SJSA1 (cell line): ENCODE measurements around the gene ZNF320. TPM values are rescaled to one million over a fixed set of nuclear protein-coding genes. Genes with fewer than 3 reads are reported as not detected.
A peak's percentile ranks its signal among the peaks of the same experiment; 100 is the strongest.
"Not testable (repeated sequence)": the region's sequence is repeated elsewhere in the genome, so short reads cannot be mapped to it uniquely, and the experiment has no call there.

ENCODE experiments used
- DNase-seq, 2 experiments: peaks; one replicate each; pipeline ENCODE4 v3.0.0-alpha.2; 2015 to 2020; ENCODE audit warnings: low spot score in 2 of 2, low read depth in 1 of 2
- H3K27ac ChIP-seq: fragments of 250-450 bp; sonication (Bioruptor Pico); 2 replicates; pipeline ENCODE4 v1.5.1; 2020; ENCODE audit warnings: mild to moderate bottlenecking, moderate library complexity
- H3K27me3 ChIP-seq: fragments of 250-450 bp; sonication (Bioruptor Pico); replicated peaks from 2 replicates; pipeline ENCODE4 v1.5.1; 2020; ENCODE audit warnings: mild to moderate bottlenecking, moderate library complexity
- H3K36me3 ChIP-seq: fragments of 250-450 bp; sonication (Bioruptor Pico); 2 replicates; pipeline ENCODE4 v1.5.1; 2020; ENCODE audit warnings: mild to moderate bottlenecking
- H3K4me1 ChIP-seq: fragments of 250-450 bp; sonication (Bioruptor Pico); replicated peaks from 2 replicates; pipeline ENCODE4 v1.6.1; 2021; ENCODE audit warnings: mild to moderate bottlenecking
- H3K4me3 ChIP-seq: fragments of 250-450 bp; sonication (Bioruptor Pico); 2 replicates; pipeline ENCODE4 v1.5.1; 2020; ENCODE audit warnings: mild to moderate bottlenecking
- H3K9me3 ChIP-seq: fragments of 250-450 bp; sonication (Bioruptor Pico); replicated peaks from 2 replicates; pipeline ENCODE4 v1.5.1; 2020; ENCODE audit warnings: mild to moderate bottlenecking
- total RNA-seq: library from RNA; depleted of rRNA; stranded (reverse); fragments of >200 nt; shearing (Covaris generic); gene quantifications from 2 replicates; pipeline ENCODE4 v1.2.3, GENCODE V29; 2014; rRNA removed

ZNF320 gene
- 12.3 and 13.3 TPM in 2 replicates for total RNA-seq

GRCh38 chr19:52897138-52897935 is at the start of gene ZNF320:
TSS of gene ZNF320 (minus strand) at chr19:52897635. CDS start at chr19:52890255, 7,380 bp downstream.
- H3K4me3 ChIP-seq: peak within 1 kb of the TSS; percentile 63

GRCh38 chr19:52946322-52947310 is 49.2 kb upstream of the ZNF320 start:
- Histone ChIP-seq H3K9me3 (peaks cover 2% of the 10 kb centered on the region; the same call in 1 of the 2 replicates), H3K4me3 (no peak overlapping the region), H3K4me1 (no peaks in the 10 kb centered on the region), H3K27ac (no peak overlapping the region), H3K27me3 (no peaks in the 10 kb centered on the region), H3K36me3 (peaks cover 25% of the 10 kb centered on the region)
- no peak for DNase-seq

More at GRCh38 chr19:52897138-52897935, at the start of gene ZNF320:
- DNase-seq: peak; percentile 80 to 94
- peak within 1 kb of the TSS; percentile 54 for H3K27ac ChIP-seq
- no peaks in the 10 kb centered on the region for H3K27me3 ChIP-seq
- peaks cover 9% of the 10 kb centered on the region; the same call in 1 of the 2 replicates for H3K4me1 ChIP-seq
- peaks cover 8% of the 10 kb centered on the region; the same call in 1 of the 2 replicates for H3K36me3 ChIP-seq
- H3K9me3 ChIP-seq: 0 out of 2 replicates have a peak, but pooled peaks cover 5% of the 10 kb centered on the region

- no peak overlapping the region for H3K4me3 ChIP-seq
- H3K36me3 ChIP-seq: peaks cover 20% of the 10 kb centered on the region
- peaks cover 2% of the 10 kb centered on the region; the same call in 1 of the 2 replicates for H3K9me3 ChIP-seq
- H3K4me1 ChIP-seq: no peaks in the 10 kb centered on the region
- no peaks in the 10 kb centered on the region for H3K27me3 ChIP-seq
- no peak for DNase-seq
- H3K27ac ChIP-seq: no peak overlapping the region
Measured at GRCh38 chr19:52945652-52946321, 48.4 kb upstream of the ZNF320 start.

GRCh38 chr19:52944703-52945493 is 47.5 kb upstream of the ZNF320 start:
- H3K27me3 ChIP-seq, H3K4me1 ChIP-seq, H3K27ac ChIP-seq, H3K4me3 ChIP-seq, H3K9me3 ChIP-seq, DNase-seq: not testable (repeated sequence)
- H3K36me3 ChIP-seq: peaks cover 11% of the 10 kb centered on the region

DNA sequence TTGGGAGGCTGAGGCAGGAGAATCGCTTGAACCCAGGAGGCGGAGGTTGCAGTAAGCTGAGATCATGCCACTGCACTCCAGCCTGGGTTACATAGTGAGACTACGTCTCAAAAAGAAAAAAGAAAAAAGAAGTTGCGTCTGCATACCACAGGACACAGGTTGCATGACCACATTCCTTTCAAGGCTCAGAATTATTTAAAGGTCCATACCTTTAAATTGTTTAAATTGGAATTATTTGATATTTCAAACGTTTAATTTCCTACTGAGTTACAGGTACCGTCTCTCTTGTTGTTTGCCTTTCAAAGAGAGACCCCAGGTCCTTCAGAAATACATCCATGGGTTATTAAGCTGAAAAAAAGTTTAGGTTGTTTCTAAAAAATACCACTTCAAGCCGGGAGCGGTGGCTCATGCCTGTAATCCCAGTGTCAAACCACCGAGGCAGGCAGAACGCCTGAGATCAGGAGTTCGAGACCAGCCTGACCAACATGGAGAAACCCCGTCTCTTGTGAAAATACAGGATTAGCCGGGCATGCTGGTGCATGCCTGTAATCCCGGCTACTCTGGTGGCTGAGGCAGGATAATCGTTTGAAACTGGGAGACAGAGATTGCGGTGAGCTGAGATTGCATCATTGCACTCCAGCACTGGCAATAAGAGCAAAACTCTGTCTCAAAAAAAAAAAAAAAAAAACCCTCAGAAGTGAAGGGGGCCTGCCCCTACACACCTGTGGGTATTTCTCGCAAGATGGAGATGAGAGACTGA is 46.6 kb upstream of the ZNF320 start:
- Histone ChIP-seq H3K9me3 (peaks cover 2% of the 10 kb centered on the region; the same call in 1 of the 2 replicates), H3K27me3 (no peaks in the 10 kb centered on the region), H3K4me1 (no peaks in the 10 kb centered on the region), H3K36me3 (peaks cover 3% of the 10 kb centered on the region), H3K27ac (no peak overlapping the region), H3K4me3 (no peak overlapping the region)
- no peak for DNase-seq

DNA sequence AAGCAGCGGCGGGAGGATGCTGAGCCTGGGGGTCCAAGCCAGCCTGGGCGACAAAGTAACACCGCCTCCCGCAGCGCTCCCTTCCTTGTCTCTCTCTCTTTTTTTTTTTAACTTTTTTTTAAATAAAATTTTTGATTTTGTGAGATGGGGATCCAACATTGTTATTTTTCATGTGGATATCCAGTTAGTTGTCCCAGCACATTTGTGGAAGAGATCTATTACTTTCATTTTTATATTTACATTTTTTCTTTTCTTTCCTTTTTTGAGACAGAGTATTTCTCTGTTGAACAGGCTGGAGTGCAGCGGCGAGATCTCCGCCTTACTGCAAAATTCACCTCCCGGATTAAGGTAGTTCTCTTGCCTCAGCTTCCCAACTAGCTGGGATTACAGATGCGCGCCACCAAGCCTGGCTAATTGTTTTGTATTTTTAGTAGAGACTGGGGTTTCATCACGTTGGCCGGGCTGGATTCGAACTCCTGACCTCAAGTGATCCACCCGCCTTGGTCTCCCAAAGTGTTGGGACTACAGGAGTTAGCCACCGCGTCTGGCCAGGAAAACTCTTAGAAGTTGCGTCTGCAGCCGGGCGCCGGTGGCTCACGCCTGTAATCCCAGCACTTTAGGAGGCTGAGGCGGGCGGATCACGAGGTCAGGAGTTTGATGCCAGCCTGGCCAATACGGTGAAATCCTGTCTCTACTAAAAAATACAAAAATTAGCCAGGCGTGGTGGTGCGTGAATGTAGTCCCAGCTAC is 45.9 kb upstream of the ZNF320 start:
- H3K27ac ChIP-seq: no peak overlapping the region

GRCh38 chr19:52942386-52943133 is 45.1 kb upstream of the ZNF320 start:
- Histone ChIP-seq H3K4me3 (peak overlapping the region; percentile 75), H3K27ac (peak overlapping the region; percentile 68), H3K36me3 (no peaks in the 10 kb centered on the region), H3K9me3 (0 out of 2 replicates have a peak, but pooled peaks cover 2% of the 10 kb centered on the region), H3K4me1 (no peaks in the 10 kb centered on the region), H3K27me3 (no peaks in the 10 kb centered on the region)
- peak; percentile 83 to 93 for DNase-seq

More for the DNA sequence above, 45.9 kb upstream of the ZNF320 start:
- DNase-seq: no peak
- Histone ChIP-seq H3K9me3 (0 out of 2 replicates have a peak, but pooled peaks cover 2% of the 10 kb centered on the region), H3K4me3 (peak overlapping the region; percentile 75), H3K27me3 (no peaks in the 10 kb centered on the region), H3K4me1 (no peaks in the 10 kb centered on the region), H3K36me3 (no peaks in the 10 kb centered on the region; the same call in 1 of the 2 replicates)

DNA sequence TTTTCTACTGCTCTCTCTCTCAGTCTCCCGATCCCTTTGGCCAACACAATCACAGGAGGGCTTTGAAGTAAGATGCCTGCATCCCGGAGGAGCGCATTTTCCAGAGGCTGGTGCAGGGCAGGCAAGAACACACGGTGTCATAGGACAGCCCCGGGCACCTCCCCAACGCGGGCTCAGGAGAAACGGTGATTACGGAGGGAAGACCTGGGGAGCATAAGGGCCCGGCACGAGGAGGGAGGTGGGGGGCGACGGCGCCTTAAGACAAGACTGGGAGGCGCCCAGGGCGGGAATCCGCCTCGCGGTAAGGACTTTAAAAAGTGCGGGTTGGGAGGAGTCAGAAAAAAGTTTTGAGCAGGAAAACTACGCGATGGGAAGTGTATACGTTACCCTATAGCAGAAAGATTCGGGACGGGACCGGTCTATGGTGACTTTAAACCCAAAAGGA is 44.5 kb upstream of the ZNF320 start:
- DNase-seq: peak in 1 of 2 experiments; percentile 54
- Histone ChIP-seq H3K4me3 (peak overlapping the region; percentile 75), H3K27me3 (no peaks in the 10 kb centered on the region), H3K4me1 (no peaks in the 10 kb centered on the region), H3K27ac (peak overlapping the region; percentile 68), H3K36me3 (no peaks in the 10 kb centered on the region), H3K9me3 (0 out of 2 replicates have a peak, but pooled peaks cover 2% of the 10 kb centered on the region)

DNA sequence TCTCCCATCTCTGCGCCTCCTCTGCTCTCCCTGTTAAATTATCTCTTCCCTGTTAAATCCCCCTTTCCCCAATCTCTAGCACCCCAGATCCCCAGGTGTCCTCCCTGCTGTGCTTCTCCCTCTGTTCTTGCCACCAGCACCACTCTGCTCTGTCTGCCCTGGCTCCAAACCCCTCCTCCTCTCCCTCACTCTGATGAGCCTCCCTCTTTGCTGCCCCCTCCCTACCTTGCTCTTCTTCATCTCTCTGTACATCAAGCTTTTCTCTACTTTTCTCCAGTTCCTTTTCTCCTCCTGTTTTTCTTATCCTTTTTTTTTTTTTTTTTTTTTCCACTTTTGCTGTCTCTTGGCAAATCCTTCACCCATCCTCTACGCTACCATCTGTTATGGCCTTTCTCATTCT is 44.1 kb upstream of the ZNF320 start:
- H3K9me3 ChIP-seq, DNase-seq, H3K27ac ChIP-seq, H3K27me3 ChIP-seq, H3K36me3 ChIP-seq, H3K4me1 ChIP-seq: not testable (repeated sequence)
- peak overlapping the region; percentile 75 for H3K4me3 ChIP-seq

DNA sequence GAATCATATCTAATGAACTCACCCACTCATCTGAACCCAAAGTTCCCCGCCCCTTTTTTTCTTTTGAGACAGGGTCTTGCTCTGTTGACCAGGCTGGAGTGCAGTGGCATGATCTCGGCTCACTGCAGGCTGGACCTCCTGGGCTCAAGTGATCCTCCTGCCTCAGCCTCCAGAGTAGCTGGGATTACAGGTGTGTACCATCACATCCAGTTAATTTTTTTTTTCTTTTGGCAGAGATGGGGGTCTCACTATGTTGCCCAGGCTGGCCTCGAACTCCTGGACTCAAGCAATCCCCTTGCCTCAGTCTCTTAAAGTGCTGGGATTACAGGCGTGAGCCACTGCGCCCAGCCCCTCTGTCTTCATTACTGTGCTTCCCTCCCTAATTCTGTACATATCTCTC is 43.5 kb upstream of the ZNF320 start:
- H3K27ac ChIP-seq, H3K9me3 ChIP-seq, H3K4me1 ChIP-seq, H3K4me3 ChIP-seq, DNase-seq, H3K27me3 ChIP-seq, H3K36me3 ChIP-seq: not testable (repeated sequence)

DNA sequence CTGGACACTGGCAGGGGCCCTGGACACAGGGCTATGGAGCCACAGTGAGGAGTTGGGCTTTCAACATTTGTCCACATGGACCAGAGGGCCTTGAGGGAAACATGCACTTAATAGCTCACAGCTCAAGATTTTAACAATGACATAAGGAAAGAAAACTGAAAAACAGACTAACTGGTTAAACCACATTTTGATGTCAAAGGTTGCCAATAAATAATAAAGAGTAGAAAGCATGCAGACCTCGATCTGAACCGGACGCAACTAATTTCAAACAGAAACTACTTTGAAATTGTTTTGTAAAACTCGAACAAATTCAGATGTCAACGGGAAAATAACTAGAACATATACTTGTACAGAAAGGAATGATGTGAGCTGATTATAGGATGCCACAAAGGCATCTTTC is 41.3 kb upstream of the ZNF320 start:
- H3K36me3 ChIP-seq: no peaks in the 10 kb centered on the region; the same call in 1 of the 2 replicates
- no peaks in the 10 kb centered on the region for H3K27me3 ChIP-seq
- H3K9me3 ChIP-seq: no peaks in the 10 kb centered on the region
- H3K4me1 ChIP-seq: peaks cover 4% of the 10 kb centered on the region
- H3K27ac ChIP-seq: no peak overlapping the region
- H3K4me3 ChIP-seq: no peak overlapping the region
- DNase-seq: no peak
